Iris pigment epithelial cell (primary cell): ENCODE results near the gene PEX10.

Experiments used
- DNase-seq: peaks from one replicate; pipeline ENCODE4 v3.0.0-alpha.2; 2011; ENCODE audit warnings: low read depth

PEX10 gene

GRCh38 chr1:2422523-2422922 lies 10.2 kb upstream of the PEX10 start:
- DNase-seq = no peak

- no peak for DNase-seq
These were observed 7.1 kb upstream of the PEX10 start for GRCh38 chr1:2419416-2419815.

GRCh38 chr1:2418791-2419320 lies 6.5 kb upstream of the PEX10 start:
- no peak for DNase-seq

GRCh38 chr1:2417833-2418225 lies 5.5 kb upstream of the PEX10 start:
- DNase-seq = no peak

- no peak for DNase-seq
These were observed 4.9 kb upstream of the PEX10 start for GRCh38 chr1:2417083-2417832.

- no peak for DNase-seq
These were observed 4.0 kb upstream of the PEX10 start for GRCh38 chr1:2416403-2416802.

- DNase-seq = no peak
These were observed 3.4 kb upstream of the PEX10 start for GRCh38 chr1:2415801-2416208.

GRCh38 chr1:2415337-2415736 lies 3.0 kb upstream of the PEX10 start:
- DNase-seq = no peak

- DNase-seq = peak; percentile 42
These were observed 2.1 kb upstream of the PEX10 start for GRCh38 chr1:2414297-2414958.

- no peak for DNase-seq
These were observed 1.3 kb upstream of the PEX10 start for GRCh38 chr1:2413495-2414296.

GRCh38 chr1:2412773-2413494 lies 570 bp upstream of the PEX10 start:
- peak; percentile 62 for DNase-seq

GRCh38 chr1:2411801-2412394 lies 466 bp downstream of the PEX10 start:
- no peak for DNase-seq

GRCh38 chr1:2409745-2410144 lies 2.6 kb downstream of the PEX10 start:
- DNase-seq = no peak

- no peak for DNase-seq
These were observed 3.5 kb downstream of the PEX10 start for GRCh38 chr1:2408859-2409276.

GRCh38 chr1:2408456-2408855 lies 3.9 kb downstream of the PEX10 start:
- no peak for DNase-seq

GRCh38 chr1:2407991-2408275 lies 4.4 kb downstream of the PEX10 start:
- no peak for DNase-seq

- DNase-seq = no peak
These were observed 5.0 kb downstream of the PEX10 start for GRCh38 chr1:2407166-2407990.

GRCh38 chr1:2406451-2407041 lies 5.8 kb downstream of the PEX10 start:
- no peak for DNase-seq

- peak; percentile 31 for DNase-seq
These were observed 6.6 kb downstream of the PEX10 start for GRCh38 chr1:2405588-2406295.
